Progenitor cell of endocrine pancreas (in vitro differentiated cells): ENCODE results near the gene CDK14. TPM values are rescaled to one million over a fixed set of nuclear protein-coding genes. Genes with fewer than 3 reads are reported as not detected.

Source experiments
- DNase-seq: peaks from one replicate; pipeline ENCODE4 v3.0.0; 2021; ENCODE audit warnings: low spot score; ENCODE audit not compliant: unreplicated experiment
- H3K27ac Mint-ChIP-seq: 2 replicates; pipeline ENCODE4 v1.8.0; 2021; ENCODE audit warnings: mild to moderate bottlenecking, moderate library complexity, mixed read lengths
- H3K27me3 Mint-ChIP-seq: 2 replicates; pipeline ENCODE4 v1.8.0; 2021; ENCODE audit warnings: mixed read lengths
- H3K36me3 Mint-ChIP-seq: 2 replicates; pipeline ENCODE4 v1.8.0; 2022; ENCODE audit warnings: mixed read lengths; ENCODE audit not compliant: insufficient read depth
- H3K4me1 Mint-ChIP-seq: 2 replicates; pipeline ENCODE4 v1.8.0; 2021; ENCODE audit warnings: low read depth, mixed read lengths
- H3K4me3 Mint-ChIP-seq: 2 replicates; pipeline ENCODE4 v1.8.0; 2021; ENCODE audit warnings: low read depth, mild to moderate bottlenecking, moderate library complexity, mixed read lengths
- H3K9me3 Mint-ChIP-seq: 2 replicates; pipeline ENCODE4 v1.8.0; 2021; ENCODE audit warnings: low read depth, mixed read lengths
- total RNA-seq: library from RNA; stranded (reverse); gene quantifications from 2 replicates; pipeline ENCODE4 v1.2.1, GENCODE V29; 2021
- TF ChIP-seq, protein P1 (sequence below): fragments of 200-600 bp; sonication (generic); IDR thresholded peaks from one replicate; pipeline ENCODE4 v1.5.0; 2021; ENCODE audit warnings: antibody characterized with exemption, mild to moderate bottlenecking; ENCODE audit not compliant: unreplicated experiment

The CDK14 gene
- total RNA-seq, 1 donor from 2014 or later, result 117 TPM

DNA sequence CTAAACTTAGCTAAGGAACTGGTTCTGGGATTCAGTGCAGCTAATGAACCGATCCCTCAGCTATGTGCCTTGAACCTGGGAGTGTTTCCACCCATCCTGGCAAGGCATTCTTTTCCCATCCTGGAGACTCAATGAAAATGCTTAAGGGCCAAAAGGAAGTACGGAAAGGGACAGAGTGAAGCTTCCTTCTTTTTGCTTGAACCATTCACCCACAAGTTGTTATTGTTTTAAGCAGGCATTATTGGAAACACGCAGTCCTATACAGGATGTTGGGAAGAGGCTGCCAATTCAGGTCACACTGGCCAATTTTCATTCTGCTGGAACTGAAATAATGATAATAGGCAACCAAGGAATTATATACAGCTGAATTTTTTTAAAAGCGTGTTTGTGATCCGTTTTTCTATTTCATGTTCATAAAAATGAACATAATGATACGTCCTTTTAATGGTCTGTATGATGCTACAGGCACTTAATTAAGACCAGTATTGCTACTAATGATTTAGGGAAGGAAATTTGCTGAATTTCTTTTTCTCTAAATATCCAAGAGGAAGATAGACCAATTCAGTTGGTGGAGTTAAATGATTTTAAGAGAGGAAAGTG, 610.3 kb downstream of the CDK14 start:
- TF ChIP-seq, protein P1, sequence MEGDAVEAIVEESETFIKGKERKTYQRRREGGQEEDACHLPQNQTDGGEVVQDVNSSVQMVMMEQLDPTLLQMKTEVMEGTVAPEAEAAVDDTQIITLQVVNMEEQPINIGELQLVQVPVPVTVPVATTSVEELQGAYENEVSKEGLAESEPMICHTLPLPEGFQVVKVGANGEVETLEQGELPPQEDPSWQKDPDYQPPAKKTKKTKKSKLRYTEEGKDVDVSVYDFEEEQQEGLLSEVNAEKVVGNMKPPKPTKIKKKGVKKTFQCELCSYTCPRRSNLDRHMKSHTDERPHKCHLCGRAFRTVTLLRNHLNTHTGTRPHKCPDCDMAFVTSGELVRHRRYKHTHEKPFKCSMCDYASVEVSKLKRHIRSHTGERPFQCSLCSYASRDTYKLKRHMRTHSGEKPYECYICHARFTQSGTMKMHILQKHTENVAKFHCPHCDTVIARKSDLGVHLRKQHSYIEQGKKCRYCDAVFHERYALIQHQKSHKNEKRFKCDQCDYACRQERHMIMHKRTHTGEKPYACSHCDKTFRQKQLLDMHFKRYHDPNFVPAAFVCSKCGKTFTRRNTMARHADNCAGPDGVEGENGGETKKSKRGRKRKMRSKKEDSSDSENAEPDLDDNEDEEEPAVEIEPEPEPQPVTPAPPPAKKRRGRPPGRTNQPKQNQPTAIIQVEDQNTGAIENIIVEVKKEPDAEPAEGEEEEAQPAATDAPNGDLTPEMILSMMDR, result no peak
- Mint-ChIP-seq H3K4me1 (no peaks in the 10 kb centered on the region), H3K27me3 (no peaks in the 10 kb centered on the region), H3K27ac (no peak overlapping the region), H3K9me3 (peaks cover 3% of the 10 kb centered on the region), H3K4me3 (no peak overlapping the region), H3K36me3 (peaks cover 17% of the 10 kb centered on the region)
- no peak for DNase-seq

DNA sequence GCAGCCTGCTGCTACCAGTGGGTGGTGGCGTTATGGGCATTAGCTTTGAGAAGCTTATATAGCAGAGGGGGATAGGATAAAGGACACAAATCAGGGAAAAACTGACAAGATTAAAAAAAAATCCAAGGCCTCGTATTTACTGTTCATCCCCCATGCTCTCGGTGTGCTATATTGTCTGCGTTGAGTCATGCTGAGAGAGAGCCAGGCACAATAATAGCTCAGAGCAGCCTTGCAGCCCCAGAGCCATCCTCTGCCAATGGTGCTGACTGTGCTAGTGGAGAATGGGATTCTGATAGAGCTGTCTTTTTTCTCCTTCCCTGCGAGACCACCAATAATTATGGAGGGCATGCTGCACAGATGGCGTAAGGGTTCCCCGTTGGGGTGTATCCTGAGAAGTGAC, 616.5 kb downstream of the CDK14 start:
- TF ChIP-seq, protein P1, result no peak
- no peaks in the 10 kb centered on the region for H3K9me3 Mint-ChIP-seq
- no peak for DNase-seq
- no peaks in the 10 kb centered on the region for H3K27me3 Mint-ChIP-seq
- no peak overlapping the region for H3K4me3 Mint-ChIP-seq
- H3K4me1 Mint-ChIP-seq, result no peaks in the 10 kb centered on the region
- peaks cover 6% of the 10 kb centered on the region for H3K36me3 Mint-ChIP-seq
- H3K27ac Mint-ChIP-seq, result peak overlapping the region; percentile 41

DNA sequence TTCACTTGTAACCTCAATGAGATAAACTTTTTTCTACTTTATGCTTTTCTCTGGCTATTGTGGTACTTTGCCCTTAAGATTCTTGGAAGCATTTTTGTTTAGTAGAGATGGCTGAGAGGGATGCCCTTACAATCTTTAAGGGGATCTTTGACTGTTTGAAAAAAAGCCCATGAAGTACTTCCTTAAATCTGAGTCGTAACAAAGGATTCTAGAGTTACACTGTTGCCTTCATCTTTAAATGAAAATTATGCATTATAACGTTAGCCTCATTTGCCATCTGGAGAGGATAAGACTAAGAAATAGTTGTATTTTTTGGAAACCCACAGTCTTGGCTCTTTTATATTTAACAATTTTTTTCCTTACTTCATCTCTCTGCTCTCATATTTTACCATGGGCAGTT, 630.3 kb downstream of the CDK14 start:
- no peaks in the 10 kb centered on the region for H3K4me1 Mint-ChIP-seq
- H3K4me3 Mint-ChIP-seq, result no peak overlapping the region
- H3K36me3 Mint-ChIP-seq, result no peaks in the 10 kb centered on the region
- H3K9me3 Mint-ChIP-seq, result peaks cover 2% of the 10 kb centered on the region
- no peak overlapping the region for H3K27ac Mint-ChIP-seq
- TF ChIP-seq, protein P1, result no peak
- DNase-seq, result no peak
- peaks cover 2% of the 10 kb centered on the region for H3K27me3 Mint-ChIP-seq

DNA sequence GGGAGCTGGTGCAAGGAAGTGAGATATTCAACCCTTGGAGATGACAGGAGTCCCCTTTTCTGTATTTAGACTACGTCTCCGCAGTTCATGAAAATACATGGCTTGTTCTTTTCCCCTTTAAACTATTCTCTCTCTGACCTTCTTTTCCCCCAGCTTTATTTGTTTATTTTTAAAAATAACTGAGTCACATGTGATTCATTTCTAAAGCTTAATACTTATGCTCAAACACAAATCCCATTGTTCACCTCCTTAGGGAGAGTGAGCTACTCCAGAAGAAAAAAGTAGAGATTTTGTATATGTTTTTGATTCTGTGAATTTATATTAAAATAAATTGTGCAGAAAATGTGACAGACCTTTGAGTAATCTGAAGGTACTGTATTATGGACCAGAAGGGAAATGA, 632.2 kb downstream of the CDK14 start:
- DNase-seq, result no peak
- TF ChIP-seq, protein P1, result no peak
- peaks cover 2% of the 10 kb centered on the region for H3K9me3 Mint-ChIP-seq
- H3K36me3 Mint-ChIP-seq, result no peaks in the 10 kb centered on the region
- no peak overlapping the region for H3K27ac Mint-ChIP-seq
- H3K4me3 Mint-ChIP-seq, result no peak overlapping the region
- H3K4me1 Mint-ChIP-seq, result no peaks in the 10 kb centered on the region
- peaks cover 2% of the 10 kb centered on the region for H3K27me3 Mint-ChIP-seq

DNA sequence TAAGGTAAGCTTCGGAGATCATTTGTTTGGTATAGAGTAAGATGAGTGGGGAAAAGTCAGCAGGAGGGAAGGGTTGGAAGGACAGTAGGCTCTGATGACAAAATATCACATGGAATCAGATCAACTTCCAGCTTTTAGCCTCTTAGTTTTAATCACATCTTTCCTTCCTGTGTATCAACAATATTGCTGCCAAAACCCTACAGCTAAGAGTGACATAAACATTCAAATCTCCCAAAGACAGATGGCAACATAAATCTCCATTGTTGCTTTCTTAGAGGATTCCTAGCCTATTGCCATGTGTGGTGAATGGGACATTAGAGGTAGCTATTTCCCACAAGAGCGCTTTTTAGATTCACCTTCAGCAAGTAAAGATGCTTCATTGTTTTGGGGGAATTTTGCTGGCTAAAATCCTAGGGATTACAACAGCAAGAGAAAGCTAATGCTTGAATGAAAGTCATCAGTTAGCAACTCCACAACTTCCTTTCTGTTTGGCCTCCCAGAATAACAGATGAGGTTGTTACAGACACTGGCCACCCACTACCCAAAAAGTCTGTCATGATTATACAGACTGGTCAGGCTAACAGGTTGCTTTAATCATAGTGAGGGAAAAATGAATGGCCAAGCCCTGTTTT, 632.9 kb downstream of the CDK14 start:
- TF ChIP-seq, protein P1, result no peak
- no peaks in the 10 kb centered on the region for H3K36me3 Mint-ChIP-seq
- no peaks in the 10 kb centered on the region for H3K4me1 Mint-ChIP-seq
- H3K4me3 Mint-ChIP-seq, result no peak overlapping the region
- H3K27me3 Mint-ChIP-seq, result peaks cover 2% of the 10 kb centered on the region
- DNase-seq, result no peak
- H3K27ac Mint-ChIP-seq, result no peak overlapping the region
- peaks cover 2% of the 10 kb centered on the region for H3K9me3 Mint-ChIP-seq
